SH-SY5Y (cell line): ENCODE measurements around the gene GSTK1.

Source experiments
- GATA2 ChIP-seq: IDR thresholded peaks from 2 replicates; pipeline ENCODE4 v1.6.1; 2011; ENCODE audit warnings: mild to moderate bottlenecking, low read depth, low read length
- GATA3 ChIP-seq: IDR thresholded peaks from 2 replicates; pipeline ENCODE4 v1.6.1; 2011; ENCODE audit warnings: low read depth, mild to moderate bottlenecking, low read length, moderate library complexity

- TF ChIP-seq GATA3 = no peak
- TF ChIP-seq GATA2 = no peak
These were observed 34.0 kb upstream of the GSTK1 start for GRCh38 chr7:143229054-143229790.
